ENCODE measurements around the gene STAMBP. TPM values are rescaled to one million over a fixed set of nuclear protein-coding genes. Genes with fewer than 3 reads are reported as not detected.
"Not testable (repeated sequence)": the region's sequence is repeated elsewhere in the genome, so short reads cannot be mapped to it uniquely, and the experiment has no call there.

The STAMBP gene
- total RNA-seq, 1 donor: 34.2 TPM

DNA sequence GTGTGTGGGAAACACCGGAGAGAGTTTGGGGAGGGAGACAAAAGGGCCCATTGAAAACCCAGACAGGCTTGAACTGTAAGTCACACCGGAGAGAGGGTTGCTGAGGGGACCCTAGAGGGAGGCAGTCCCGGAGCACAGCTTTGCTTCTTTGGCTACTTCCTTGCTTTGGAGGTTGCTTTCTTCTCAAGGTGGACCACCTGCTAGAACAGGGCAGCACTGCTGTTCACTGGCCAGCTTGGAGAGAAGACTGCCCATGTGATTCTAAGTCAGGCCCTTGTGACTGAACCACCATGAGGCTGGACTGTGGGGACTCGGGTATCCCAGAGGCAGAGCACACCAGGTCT is 68.5 kb downstream of the STAMBP start:
- TF ChIP-seq CTCF (IDR thresholded peaks at IDR 0.05; ENCODE audit: insufficient read depth, low read length): no peak
- H3K4me3 ChIP-seq (ENCODE audit: low read depth, low read length): no peak overlapping the region
- DNase-seq (ENCODE audit: low read depth): no peak

- no peak for DNase-seq (ENCODE audit: low read depth)
- TF ChIP-seq CTCF (IDR thresholded peaks at IDR 0.05; ENCODE audit: insufficient read depth, low read length): no peak
- no peak overlapping the region for H3K4me3 ChIP-seq (ENCODE audit: low read depth, low read length)
These were observed 69.2 kb downstream of the STAMBP start for GRCh38 chr2:73897934-73898333.

DNA sequence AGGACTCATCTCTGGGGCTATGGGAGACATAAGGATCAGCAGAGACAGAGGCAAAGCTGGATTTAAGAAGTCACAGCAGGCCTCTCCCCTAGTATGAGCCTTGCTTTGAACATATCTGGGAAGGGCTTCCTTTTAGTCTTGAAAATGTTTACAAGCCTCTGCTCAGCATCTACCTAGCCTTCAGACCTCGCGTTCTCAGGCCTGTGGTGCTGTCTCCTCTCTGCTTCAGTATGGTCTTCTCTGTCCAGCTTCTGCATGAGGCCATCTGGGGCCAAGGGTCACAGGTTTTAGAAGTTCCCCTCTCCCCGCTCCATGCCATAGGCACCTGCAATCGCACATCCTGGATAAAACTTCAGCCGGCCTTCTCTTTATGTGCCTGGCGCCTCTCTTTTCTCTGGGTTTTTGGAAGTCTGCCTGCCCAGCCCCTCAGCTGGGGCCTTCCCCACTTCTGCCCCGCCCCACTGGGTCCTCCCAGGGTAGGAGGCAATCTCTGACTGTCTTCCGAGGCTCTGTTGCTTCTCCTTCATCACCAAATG is 71.1 kb downstream of the STAMBP start:
- no peak for DNase-seq (ENCODE audit: low read depth)
- no peak for TF ChIP-seq CTCF (IDR thresholded peaks at IDR 0.05; ENCODE audit: insufficient read depth, low read length)
- no peak overlapping the region for H3K4me3 ChIP-seq (ENCODE audit: low read depth, low read length)

DNA sequence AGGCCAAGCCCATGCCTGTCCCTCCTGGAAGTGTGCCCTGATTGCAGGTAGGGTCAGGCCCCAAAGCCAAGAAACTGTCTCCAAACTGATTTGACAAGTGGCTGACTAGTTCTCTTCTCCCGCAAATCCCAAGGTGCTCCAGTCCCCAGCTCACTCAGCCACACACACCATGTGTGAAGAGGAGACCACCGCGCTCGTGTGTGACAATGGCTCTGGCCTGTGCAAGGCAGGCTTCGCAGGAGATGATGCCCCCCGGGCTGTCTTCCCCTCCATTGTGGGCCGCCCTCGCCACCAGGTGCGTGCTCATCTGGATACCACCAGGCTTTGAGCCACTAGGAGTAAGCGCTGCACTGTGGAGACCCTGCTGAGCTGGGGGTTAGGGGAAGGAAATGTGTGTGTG is 72.4 kb downstream of the STAMBP start:
- TF ChIP-seq CTCF (IDR thresholded peaks at IDR 0.05; ENCODE audit: insufficient read depth, low read length): no peak
- no peak overlapping the region for H3K4me3 ChIP-seq (ENCODE audit: low read depth, low read length)
- no peak for DNase-seq (ENCODE audit: low read depth)

DNA sequence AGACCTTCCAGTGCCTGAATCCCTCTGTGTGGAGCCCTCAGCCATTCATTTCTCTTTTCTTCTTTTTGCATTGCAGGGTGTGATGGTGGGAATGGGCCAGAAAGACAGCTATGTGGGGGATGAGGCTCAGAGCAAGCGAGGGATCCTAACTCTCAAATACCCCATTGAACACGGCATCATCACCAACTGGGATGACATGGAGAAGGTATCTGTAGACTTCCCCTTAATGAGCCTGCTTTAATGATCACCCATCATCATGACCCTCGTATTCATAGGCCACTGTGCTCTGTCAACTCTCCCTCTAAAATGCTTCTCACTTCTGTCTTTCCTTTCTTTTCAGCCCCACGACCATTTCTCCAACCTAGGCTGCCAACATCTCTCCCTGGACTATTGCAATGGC is 73.5 kb downstream of the STAMBP start:
- no peak overlapping the region for H3K4me3 ChIP-seq (ENCODE audit: low read depth, low read length)
- no peak for TF ChIP-seq CTCF (IDR thresholded peaks at IDR 0.05; ENCODE audit: insufficient read depth, low read length)
- no peak for DNase-seq (ENCODE audit: low read depth)

GRCh38 chr2:73903313-73903712 is 74.6 kb downstream of the STAMBP start:
- no peak for DNase-seq (ENCODE audit: low read depth)
- no peak overlapping the region for H3K4me3 ChIP-seq (ENCODE audit: low read depth, low read length)
- no peak for TF ChIP-seq CTCF (IDR thresholded peaks at IDR 0.05; ENCODE audit: insufficient read depth, low read length)

GRCh38 chr2:73903949-73904613 is 75.3 kb downstream of the STAMBP start:
- H3K4me3 ChIP-seq (ENCODE audit: low read depth, low read length); DNase-seq (ENCODE audit: low read depth): not testable (repeated sequence)
